GM13976 (cell line): Measurements from ENCODE around the gene OSBPL7.
A peak's percentile ranks its signal among the peaks of the same experiment; 100 is the strongest.

Source experiments
- DNase-seq: peaks from one replicate; pipeline ENCODE4 v3.0.0; 2012; ENCODE audit warnings: low spot score
- in situ Hi-C: fragments of 300-500 bp; cut with MboI; formaldehyde crosslinking; loops from one replicate; pipeline ENCODE4 v1.12.0; 2022; ENCODE audit warnings: low sequenced_read_pairs, mixed read lengths, inconsistent platforms; ENCODE audit not compliant: unreplicated experiment
- TF ChIP-seq, protein P1 (sequence below): IDR thresholded peaks from 2 replicates; pipeline ENCODE4 v1.5.1; 2012; ENCODE audit warnings: borderline replicate concordance, mild to moderate bottlenecking; ENCODE audit not compliant: insufficient read depth; ENCODE audit errors: extremely low read depth, missing control alignments, control extremely low read depth

OSBPL7 gene

DNA sequence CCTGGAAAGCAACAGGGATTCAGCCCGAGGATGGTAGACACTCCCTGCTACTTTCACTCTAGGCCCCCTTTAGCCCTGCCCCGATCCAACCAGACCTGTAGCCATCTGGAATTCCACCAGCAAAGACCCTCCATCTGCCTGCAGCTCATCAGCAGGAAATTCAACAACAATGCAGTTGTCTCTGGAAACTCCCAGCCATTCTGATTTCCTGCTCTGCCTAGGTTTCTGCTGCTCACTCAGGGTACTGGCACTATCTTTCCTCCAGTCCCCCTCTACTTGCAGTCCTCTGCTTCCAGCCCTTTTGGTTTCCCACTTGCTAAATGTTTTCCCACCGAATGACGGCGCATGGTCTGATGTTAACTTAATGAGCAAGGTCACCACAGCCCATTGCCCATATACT, 32.0 kb upstream of the OSBPL7 start:
- in situ Hi-C loops, result no loop called here
- TF ChIP-seq, protein P1, sequence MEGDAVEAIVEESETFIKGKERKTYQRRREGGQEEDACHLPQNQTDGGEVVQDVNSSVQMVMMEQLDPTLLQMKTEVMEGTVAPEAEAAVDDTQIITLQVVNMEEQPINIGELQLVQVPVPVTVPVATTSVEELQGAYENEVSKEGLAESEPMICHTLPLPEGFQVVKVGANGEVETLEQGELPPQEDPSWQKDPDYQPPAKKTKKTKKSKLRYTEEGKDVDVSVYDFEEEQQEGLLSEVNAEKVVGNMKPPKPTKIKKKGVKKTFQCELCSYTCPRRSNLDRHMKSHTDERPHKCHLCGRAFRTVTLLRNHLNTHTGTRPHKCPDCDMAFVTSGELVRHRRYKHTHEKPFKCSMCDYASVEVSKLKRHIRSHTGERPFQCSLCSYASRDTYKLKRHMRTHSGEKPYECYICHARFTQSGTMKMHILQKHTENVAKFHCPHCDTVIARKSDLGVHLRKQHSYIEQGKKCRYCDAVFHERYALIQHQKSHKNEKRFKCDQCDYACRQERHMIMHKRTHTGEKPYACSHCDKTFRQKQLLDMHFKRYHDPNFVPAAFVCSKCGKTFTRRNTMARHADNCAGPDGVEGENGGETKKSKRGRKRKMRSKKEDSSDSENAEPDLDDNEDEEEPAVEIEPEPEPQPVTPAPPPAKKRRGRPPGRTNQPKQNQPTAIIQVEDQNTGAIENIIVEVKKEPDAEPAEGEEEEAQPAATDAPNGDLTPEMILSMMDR, result no peak
- DNase-seq, result no peak

DNA sequence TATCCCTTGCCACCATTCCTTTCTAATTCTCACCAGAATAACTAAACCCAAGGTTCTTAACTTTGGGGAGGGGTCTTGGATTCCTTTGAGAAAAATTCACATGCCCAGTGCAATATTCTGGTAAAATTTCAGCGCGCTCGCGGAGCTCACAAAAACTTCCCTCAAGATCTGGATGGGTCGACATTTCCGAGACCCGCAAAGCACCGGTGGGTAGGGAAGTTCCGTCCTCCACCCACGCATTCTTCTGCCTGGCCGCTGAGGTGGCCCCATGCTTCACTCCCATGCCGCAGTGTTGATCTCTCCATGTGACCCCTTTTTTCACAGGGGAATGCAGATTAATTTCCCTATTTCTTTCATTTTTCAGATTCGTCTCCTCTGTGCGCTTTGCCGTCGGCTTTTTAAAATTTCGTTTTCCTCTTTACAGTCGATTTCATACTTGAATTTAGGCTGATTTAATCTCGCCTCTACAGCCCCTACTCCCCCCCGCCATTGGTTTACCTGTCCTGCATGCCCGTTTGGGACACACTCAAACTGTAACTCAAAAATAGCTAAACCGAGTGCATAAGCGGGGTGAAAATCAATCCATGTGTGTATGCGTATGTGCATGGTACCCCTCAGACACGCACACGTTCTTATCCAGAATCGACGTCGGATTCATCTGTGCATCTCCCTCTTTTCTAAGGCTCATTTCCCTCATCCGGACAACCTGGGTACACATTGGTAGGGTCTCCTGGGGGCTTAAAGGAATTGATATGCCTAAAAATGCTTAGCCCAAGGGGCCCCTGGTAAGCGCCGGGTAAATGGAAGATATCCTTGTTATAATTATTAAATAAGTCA, 30.7 kb upstream of the OSBPL7 start:
- TF ChIP-seq, protein P1, result no peak
- in situ Hi-C loops, result no loop called here
- DNase-seq, result peak; percentile 66

- in situ Hi-C loops, result no loop called here
- DNase-seq, result no peak
- TF ChIP-seq, protein P1, result no peak
Measured at GRCh38 chr17:47851764-47852112, 30.1 kb upstream of the OSBPL7 start.

DNA sequence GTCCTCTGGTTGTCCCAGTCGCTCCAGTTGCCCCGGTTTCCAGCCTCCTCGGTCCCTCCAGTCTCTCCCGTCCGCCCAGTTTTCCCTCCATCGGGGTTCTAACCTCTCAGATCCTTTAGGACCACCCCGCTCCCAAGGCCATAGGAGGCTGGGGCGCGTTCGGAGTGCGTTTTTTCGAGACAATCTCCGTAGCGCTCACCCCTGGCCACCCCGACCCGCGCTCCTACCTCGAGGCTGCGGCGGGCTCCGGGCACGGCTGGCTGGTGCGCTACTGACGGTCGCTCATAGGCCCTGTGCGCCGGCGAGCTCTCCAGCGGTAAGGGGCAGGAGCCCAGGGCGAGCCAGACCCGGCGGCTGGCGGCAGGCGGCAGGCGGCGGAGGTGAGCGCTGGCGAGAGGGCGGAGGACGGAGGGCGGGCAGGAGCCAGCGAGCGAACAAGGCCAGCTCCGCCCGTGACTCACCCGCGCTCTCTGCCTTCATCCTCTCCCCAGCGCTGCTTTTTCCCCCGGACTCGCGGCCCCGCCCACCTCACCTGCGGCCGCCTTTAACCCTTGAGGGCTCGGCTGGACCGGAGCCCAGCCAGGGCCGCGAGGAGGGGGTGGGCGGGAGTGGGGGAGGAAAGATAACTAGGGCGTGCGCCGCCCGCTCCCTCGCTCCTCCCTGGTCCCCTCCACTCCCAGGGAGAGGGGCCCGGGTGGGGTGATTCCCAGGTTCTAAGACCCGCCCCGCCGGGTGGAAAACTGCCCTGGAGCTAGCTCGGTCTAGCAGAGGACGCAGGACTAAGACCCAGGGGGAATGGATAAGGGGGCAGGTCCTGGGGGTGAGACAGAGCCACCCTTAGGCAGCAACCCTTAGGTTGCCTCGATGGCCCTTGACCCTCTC, 29.3 kb upstream of the OSBPL7 start, which contains the start of gene SP6:
TSS of gene SP6 (minus strand) at position 472 of the 882 bp plus-strand sequence. CDS start 2,734 bp downstream, outside the sequence.
- DNase-seq, result peak; percentile 73
- TF ChIP-seq, protein P1, result no peak
- in situ Hi-C loops, result no loop called here

- no peak for DNase-seq
- TF ChIP-seq, protein P1, result no peak
- in situ Hi-C loops, result no loop called here
Measured at GRCh38 chr17:47850373-47850691, 28.7 kb upstream of the OSBPL7 start.

DNA sequence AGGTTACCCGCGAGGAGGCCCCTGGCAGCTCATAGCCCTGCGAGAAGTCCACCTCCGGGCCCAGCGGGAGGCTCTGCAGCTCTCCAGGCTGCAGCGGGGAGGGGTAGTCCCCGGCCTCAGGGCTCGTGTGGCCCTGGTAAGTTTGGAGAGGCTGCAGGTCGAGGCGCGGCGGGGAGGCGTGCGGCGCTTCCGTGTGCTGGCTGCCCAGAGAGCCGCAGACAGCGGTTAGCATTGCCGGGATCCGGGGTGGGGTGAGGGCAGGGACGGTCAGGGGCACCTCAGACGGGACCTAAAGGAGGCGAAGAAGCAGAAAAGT, 26.6 kb upstream of the OSBPL7 start:
- TF ChIP-seq, protein P1, result no peak
- in situ Hi-C loops, result no loop called here
- DNase-seq, result no peak
